Activated CD4-positive, alpha-beta T cell treated with anti-CD3 and anti-CD28 coated beads for 4 hours (primary cell): ENCODE results near the gene BMAL1.

Experiments used
- DNase-seq, 2 donors: peaks; one replicate each; pipeline ENCODE4 v3.0.0-alpha.2; 2020

BMAL1 gene

GRCh38 chr11:13318498-13319295 is 41.1 kb downstream of the BMAL1 start:
- DNase-seq: no peak

- no peak for DNase-seq
Observed at GRCh38 chr11:13320688-13321087, 43.1 kb downstream of the BMAL1 start.

- DNase-seq: no peak
Observed at GRCh38 chr11:13321431-13321830, 43.8 kb downstream of the BMAL1 start.

GRCh38 chr11:13324141-13324540 is 46.6 kb downstream of the BMAL1 start:
- DNase-seq: no peak

- no peak for DNase-seq
Observed at GRCh38 chr11:13324709-13325108, 47.1 kb downstream of the BMAL1 start.

- no peak for DNase-seq
Observed at GRCh38 chr11:13327421-13327820, 49.8 kb downstream of the BMAL1 start.

- no peak for DNase-seq
Observed at GRCh38 chr11:13328286-13328685, 50.7 kb downstream of the BMAL1 start.

- DNase-seq: no peak
Observed at GRCh38 chr11:13329670-13330356, 52.2 kb downstream of the BMAL1 start.

GRCh38 chr11:13332124-13332523 is 54.5 kb downstream of the BMAL1 start:
- no peak for DNase-seq

GRCh38 chr11:13333456-13333957 is 55.9 kb downstream of the BMAL1 start:
- no peak for DNase-seq

- DNase-seq: no peak
Observed at GRCh38 chr11:13334034-13334786, 56.6 kb downstream of the BMAL1 start.

- peak; percentile 57 to 75 for DNase-seq
Observed at GRCh38 chr11:13335319-13335718, 57.7 kb downstream of the BMAL1 start.

- DNase-seq: no peak
Observed at GRCh38 chr11:13336246-13336878, 58.8 kb downstream of the BMAL1 start.

- DNase-seq: no peak
Observed at GRCh38 chr11:13338019-13338426, 60.4 kb downstream of the BMAL1 start.

GRCh38 chr11:13338427-13339069 is 61.0 kb downstream of the BMAL1 start:
- DNase-seq: no peak

GRCh38 chr11:13339195-13340153 is 61.9 kb downstream of the BMAL1 start:
- peak; percentile 26 to 43 for DNase-seq

- DNase-seq: no peak
Observed at GRCh38 chr11:13341026-13341425, 63.4 kb downstream of the BMAL1 start.

GRCh38 chr11:13343067-13343466 is 65.5 kb downstream of the BMAL1 start:
- DNase-seq: no peak

- DNase-seq: peak; percentile 63 to 77
Observed at GRCh38 chr11:13343931-13344717, 66.5 kb downstream of the BMAL1 start.

GRCh38 chr11:13344818-13345217 is 67.2 kb downstream of the BMAL1 start:
- DNase-seq: no peak
